Activated naive CD4-positive, alpha-beta T cell treated with anti-CD3 and anti-CD28 coated beads, Interleukin-2, amount 50 U/mL, for 16 hours (primary cell): Measurements from ENCODE around the gene RPP38.
A peak's percentile ranks its signal among the peaks of the same experiment; 100 is the strongest.

Experiments used
- DNase-seq: peaks from one replicate; pipeline ENCODE4 v3.0.0-alpha.2; 2020

Gene RPP38

GRCh38 chr10:15097011-15097812, at the start of gene RPP38:
Gene RPP38, plus strand, starts transcription at chr10:15097355. Its CDS starts 5,960 bp downstream, at chr10:15103315.
- peak; percentile 95 for DNase-seq

DNA sequence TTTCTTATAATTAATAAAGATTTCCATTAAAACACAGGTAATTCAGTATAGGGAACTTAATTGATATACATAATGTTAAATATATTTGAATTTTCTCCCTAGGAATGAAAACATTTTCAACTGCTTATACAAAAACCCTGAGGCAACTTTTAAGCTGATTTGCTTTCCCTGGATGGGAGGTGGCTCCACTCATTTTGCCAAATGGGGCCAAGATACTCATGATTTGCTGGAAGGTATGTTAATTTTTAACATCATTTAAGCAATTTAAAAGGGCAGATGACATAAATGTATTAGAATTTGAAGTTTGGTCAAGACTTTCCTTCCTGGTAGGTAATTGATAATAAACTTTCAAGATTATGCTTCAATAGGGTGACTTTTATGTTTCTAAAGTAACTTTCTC, 47.6 kb upstream of the RPP38 start:
- DNase-seq = no peak

GRCh38 chr10:15052121-15052520, 45.0 kb upstream of the RPP38 start:
- no peak for DNase-seq

DNA sequence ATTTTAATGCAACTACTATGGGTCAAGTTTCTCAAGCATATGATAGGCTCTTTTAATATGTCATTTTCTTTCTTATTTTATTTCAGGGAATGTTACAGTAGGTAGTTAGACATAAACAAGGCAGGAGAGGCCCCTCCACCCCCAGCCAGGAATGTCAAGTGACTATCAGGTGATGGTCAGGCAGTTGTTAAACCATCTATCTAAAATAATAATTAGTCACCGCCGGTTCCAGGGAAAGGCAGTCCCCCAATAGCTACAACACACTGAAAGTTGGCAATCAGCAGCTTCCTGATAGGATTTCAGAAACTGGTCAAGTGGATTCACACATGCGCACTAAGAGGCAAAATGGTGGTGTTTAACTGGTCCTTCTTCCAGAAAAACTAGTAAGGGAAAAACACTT, 44.1 kb upstream of the RPP38 start:
- no peak for DNase-seq

GRCh38 chr10:15058689-15059088, 38.5 kb upstream of the RPP38 start:
- no peak for DNase-seq

- DNase-seq = no peak
Observed at GRCh38 chr10:15059914-15060313, 37.2 kb upstream of the RPP38 start.

GRCh38 chr10:15060638-15061037, 36.5 kb upstream of the RPP38 start:
- DNase-seq = no peak

DNA sequence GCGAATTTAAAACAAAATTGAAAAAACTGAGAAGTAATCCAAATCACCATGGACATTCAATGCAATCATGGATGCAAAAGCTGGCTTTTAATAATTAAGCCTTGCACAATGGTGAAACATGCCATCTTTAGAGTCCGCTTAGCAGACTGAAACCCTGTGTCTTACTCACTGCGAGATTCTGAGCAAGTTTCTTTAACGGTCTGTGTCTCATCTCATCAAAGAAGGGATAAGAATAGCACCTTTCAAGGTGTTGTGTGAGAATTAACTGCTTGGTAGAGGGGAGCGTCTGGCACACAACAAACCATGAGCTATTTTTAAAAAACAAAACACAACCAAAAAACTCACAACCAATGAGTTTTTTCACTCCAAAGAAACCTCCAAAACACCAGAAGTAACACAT, 30.0 kb upstream of the RPP38 start:
- DNase-seq = no peak

DNA sequence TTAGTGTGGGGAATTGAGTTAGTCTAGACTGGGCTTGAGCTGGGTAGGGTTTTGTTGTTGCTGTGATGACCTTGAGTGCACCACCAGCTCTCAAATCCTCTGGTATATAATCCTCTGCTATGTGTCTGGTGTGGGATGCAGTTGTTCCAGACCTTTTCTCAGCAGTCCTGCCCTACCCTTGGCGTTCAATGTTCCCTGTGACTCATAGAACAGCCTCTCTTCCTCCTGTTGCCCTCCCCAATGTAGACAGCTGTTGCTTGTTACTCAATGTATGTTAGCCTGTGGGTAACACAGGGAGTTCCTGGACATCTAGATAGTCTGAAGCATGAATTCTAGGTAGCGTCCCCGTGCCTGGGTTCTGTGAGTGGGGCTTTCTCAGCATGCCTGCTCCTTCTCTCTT, 28.4 kb upstream of the RPP38 start:
- no peak for DNase-seq

- no peak for DNase-seq
Observed at GRCh38 chr10:15069230-15069629, 27.9 kb upstream of the RPP38 start.

DNA sequence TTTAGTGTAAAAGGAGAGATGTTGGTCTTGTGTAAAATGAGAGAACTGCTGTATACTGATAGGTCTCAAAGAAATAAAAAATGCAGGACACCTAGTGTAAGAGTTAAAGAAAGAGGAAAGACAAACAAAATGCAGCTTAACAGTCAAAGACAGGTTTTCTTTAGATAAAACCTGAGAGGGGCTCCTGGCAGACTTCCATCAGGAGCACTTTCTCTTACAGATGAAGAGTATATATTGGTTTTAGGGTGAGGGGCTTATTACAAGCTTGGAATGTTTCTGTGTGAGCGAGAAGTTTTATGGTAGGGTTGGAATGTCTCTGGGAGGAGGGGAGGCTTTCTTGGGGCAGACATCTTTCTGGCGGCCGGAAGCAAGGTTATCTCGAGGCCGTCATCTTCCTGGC, 24.8 kb upstream of the RPP38 start:
- no peak for DNase-seq

GRCh38 chr10:15075421-15075820, 21.7 kb upstream of the RPP38 start:
- DNase-seq = no peak

DNA sequence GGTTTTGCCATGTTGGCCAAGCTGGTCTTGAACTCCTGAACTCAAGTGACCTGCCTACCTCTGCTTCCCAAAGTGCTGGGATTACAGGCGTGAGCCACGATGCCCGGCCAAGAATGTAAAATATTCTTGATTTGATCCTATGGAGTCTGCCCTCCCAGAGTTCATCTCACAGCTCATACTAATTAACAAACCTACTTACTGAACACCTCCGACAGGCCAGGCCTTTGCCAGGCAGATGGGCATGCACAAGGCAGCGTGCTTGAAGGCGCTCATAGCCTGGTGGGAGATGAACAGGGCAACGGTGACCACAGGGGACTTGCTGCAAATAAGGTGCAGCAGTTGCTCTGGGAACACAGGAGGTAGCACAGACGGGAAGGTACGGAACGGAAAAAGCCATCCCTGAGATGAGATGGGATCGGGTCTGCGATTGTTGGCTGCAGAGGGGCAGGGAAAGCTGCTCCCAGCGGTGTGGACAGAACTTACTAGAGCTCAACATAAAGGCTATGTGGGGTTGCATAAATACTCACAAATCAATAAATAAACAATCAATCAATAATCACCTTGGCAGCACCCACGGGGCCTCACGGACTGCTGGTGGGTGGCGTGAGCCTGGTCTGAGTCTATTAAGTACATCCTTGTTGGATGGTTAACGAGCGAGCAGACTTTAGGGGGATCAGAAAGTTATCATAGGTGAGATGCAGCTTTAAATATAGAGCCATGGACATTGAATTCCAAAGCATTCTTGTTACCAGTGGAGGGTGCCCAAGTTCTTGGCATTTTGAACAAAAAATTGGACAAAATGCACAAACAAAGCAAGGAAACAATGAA, 13.3 kb upstream of the RPP38 start:
- DNase-seq = no peak

- no peak for DNase-seq
Observed at GRCh38 chr10:15084502-15084922, 12.6 kb upstream of the RPP38 start.

- DNase-seq = peak; percentile 83
Observed at GRCh38 chr10:15088428-15089261, 8.5 kb upstream of the RPP38 start, which contains the start of gene ACBD7. Gene ACBD7, minus strand, starts transcription at chr10:15088776. Its CDS starts 48 bp downstream, at chr10:15088728.

GRCh38 chr10:15091418-15091817, 5.7 kb upstream of the RPP38 start:
- DNase-seq = no peak

- no peak for DNase-seq
Observed at GRCh38 chr10:15092855-15093408, 4.2 kb upstream of the RPP38 start.

- no peak for DNase-seq
Observed at GRCh38 chr10:15096661-15097010, 519 bp upstream of the RPP38 start.

- no peak for DNase-seq
Observed at GRCh38 chr10:15099886-15100285, 2.7 kb downstream of the RPP38 start.

- DNase-seq = no peak
Observed at GRCh38 chr10:15103513-15103912, 6.4 kb downstream of the RPP38 start.

- peak; percentile 68 for DNase-seq
Observed at GRCh38 chr10:15106352-15107013, 9.3 kb downstream of the RPP38 start.

GRCh38 chr10:15112657-15113056, 15.5 kb downstream of the RPP38 start:
- DNase-seq = no peak
